PFSK-1 (cell line): ENCODE data around the gene PPM1F.

Experiments
- FOXP2 ChIP-seq: optimal IDR thresholded peaks from 2 replicates; pipeline ENCODE3; 2011; ENCODE audit warnings: borderline replicate concordance, control low read depth, inconsistent platforms; ENCODE audit not compliant: insufficient read depth; ENCODE audit errors: extremely low read length, extremely low read depth
- POLR2AphosphoS5 ChIP-seq: IDR thresholded peaks from 2 replicates; pipeline ENCODE4 v1.6.1; 2012; ENCODE audit warnings: low read depth, mild to moderate bottlenecking, control low read depth, low read length, moderate library complexity
- SIN3A ChIP-seq: IDR thresholded peaks from 2 replicates; pipeline ENCODE4 v1.6.1; 2012; ENCODE audit warnings: mild to moderate bottlenecking, low read length, moderate library complexity, borderline replicate concordance; ENCODE audit not compliant: insufficient read depth
- TAF1 ChIP-seq: IDR thresholded peaks from 2 replicates; pipeline ENCODE4 v1.6.1; 2012; ENCODE audit warnings: low read length, control low read depth, borderline replicate concordance; ENCODE audit not compliant: insufficient read depth
- TF ChIP-seq, protein P1 (sequence below), 2 experiments: IDR thresholded peaks; 2 replicates each; pipeline versions ENCODE4 v1.6.1 to v1.8.0; 2011 to 2012; ENCODE audit warnings: low read depth in 2 of 2, low read length in 2 of 2, control low read depth in 1 of 2, inconsistent platforms in 1 of 2, mild to moderate bottlenecking in 1 of 2, moderate library complexity in 1 of 2; ENCODE audit not compliant: insufficient read depth in 1 of 2

The PPM1F gene

GRCh38 chr22:21975854-21976345 lies 23.3 kb upstream of the PPM1F start:
- TF ChIP-seq, protein P1, sequence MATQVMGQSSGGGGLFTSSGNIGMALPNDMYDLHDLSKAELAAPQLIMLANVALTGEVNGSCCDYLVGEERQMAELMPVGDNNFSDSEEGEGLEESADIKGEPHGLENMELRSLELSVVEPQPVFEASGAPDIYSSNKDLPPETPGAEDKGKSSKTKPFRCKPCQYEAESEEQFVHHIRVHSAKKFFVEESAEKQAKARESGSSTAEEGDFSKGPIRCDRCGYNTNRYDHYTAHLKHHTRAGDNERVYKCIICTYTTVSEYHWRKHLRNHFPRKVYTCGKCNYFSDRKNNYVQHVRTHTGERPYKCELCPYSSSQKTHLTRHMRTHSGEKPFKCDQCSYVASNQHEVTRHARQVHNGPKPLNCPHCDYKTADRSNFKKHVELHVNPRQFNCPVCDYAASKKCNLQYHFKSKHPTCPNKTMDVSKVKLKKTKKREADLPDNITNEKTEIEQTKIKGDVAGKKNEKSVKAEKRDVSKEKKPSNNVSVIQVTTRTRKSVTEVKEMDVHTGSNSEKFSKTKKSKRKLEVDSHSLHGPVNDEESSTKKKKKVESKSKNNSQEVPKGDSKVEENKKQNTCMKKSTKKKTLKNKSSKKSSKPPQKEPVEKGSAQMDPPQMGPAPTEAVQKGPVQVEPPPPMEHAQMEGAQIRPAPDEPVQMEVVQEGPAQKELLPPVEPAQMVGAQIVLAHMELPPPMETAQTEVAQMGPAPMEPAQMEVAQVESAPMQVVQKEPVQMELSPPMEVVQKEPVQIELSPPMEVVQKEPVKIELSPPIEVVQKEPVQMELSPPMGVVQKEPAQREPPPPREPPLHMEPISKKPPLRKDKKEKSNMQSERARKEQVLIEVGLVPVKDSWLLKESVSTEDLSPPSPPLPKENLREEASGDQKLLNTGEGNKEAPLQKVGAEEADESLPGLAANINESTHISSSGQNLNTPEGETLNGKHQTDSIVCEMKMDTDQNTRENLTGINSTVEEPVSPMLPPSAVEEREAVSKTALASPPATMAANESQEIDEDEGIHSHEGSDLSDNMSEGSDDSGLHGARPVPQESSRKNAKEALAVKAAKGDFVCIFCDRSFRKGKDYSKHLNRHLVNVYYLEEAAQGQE (IDR thresholded peaks at IDR 0.05; ENCODE audit: insufficient read depth in 1 of 2, low read depth in 2 of 2, low read length in 2 of 2), result no peak
- no peak for TF ChIP-seq SIN3A
- no peak for TF ChIP-seq POLR2AphosphoS5
- no peak for TF ChIP-seq TAF1
- no peak for TF ChIP-seq FOXP2

DNA sequence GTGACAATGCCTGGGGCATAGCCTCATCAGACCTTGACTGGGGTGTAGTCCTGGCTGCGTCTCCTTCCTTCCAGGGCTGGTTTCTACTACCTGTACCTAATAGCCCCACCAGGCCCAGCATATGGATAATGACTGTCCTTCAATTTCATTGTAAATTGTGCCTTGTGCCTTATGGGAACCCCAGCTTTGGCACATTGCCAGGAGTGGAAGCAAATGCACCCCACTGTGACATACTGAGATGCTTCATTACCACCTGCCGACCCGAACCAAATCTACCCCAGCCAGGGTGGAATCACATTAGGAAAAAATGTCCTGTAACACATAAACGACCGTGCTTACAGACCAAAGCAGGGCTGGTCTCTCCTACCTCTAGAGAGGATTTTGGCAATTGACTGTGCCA lies 22.6 kb upstream of the PPM1F start:
- TF ChIP-seq POLR2AphosphoS5 (no peak), SIN3A (no peak), TAF1 (no peak), FOXP2 (no peak)
- TF ChIP-seq, protein P1 (IDR thresholded peaks at IDR 0.05; ENCODE audit: insufficient read depth in 1 of 2, low read depth in 2 of 2, low read length in 2 of 2), result no peak

- TF ChIP-seq FOXP2, result no peak
- TF ChIP-seq, protein P1 (IDR thresholded peaks at IDR 0.05; ENCODE audit: insufficient read depth in 1 of 2, low read depth in 2 of 2, low read length in 2 of 2), result no peak
- TF ChIP-seq POLR2AphosphoS5, result no peak
- TF ChIP-seq SIN3A, result no peak
- no peak for TF ChIP-seq TAF1
These were observed 21.5 kb upstream of the PPM1F start for GRCh38 chr22:21974058-21974649.

DNA sequence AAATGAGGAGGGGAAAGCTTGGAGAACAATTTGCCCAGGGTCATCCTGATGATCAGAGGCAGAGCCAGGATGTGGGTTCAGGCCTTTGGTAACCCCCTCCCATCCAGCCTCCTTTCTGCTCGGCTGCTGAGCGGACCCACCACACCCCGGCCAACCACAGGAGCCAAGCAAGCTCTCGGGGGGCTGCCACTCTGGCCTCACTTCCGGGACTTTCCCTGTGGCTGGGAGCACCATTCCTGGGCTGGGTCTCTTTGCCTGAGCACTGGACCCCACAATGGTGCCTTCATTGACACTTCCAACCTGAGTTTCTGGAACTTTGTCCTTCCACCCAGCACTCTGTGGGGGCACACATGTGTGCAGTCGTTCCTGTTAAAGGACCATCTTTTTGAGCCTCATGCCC lies 20.2 kb upstream of the PPM1F start:
- TF ChIP-seq SIN3A, result no peak
- TF ChIP-seq, protein P1 (IDR thresholded peaks at IDR 0.05; ENCODE audit: insufficient read depth in 1 of 2, low read depth in 2 of 2, low read length in 2 of 2), result no peak
- no peak for TF ChIP-seq TAF1
- no peak for TF ChIP-seq FOXP2
- no peak for TF ChIP-seq POLR2AphosphoS5

DNA sequence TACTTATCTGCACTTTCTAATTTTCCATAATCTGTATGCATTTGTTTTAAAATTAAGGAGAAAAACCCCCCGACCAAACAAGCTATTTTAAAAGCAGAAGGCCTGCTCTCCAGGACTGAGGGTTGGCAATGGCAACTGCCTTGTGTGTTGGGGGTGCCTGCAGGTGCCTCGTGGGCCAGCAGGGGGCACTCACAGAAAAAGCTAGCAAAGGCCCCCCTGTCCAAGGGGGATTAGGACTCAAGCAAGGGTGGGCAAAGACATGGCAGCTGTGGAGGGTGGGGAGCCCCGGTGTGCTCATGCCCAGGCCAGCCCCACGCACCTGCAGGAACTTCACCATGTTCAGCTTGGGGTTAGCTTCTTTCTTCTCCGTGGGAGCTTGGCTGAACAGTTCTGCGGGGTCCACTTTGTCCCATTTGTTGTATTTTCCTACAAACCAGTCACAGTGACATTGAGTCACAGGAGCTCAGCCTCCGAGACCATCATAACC lies 19.7 kb upstream of the PPM1F start:
- no peak for TF ChIP-seq SIN3A
- TF ChIP-seq TAF1, result no peak
- TF ChIP-seq, protein P1 (IDR thresholded peaks at IDR 0.05; ENCODE audit: insufficient read depth in 1 of 2, low read depth in 2 of 2, low read length in 2 of 2), result no peak
- no peak for TF ChIP-seq POLR2AphosphoS5
- TF ChIP-seq FOXP2, result no peak
